ENCODE measurements around the gene ACO1. TPM values are rescaled to one million over a fixed set of nuclear protein-coding genes. Genes with fewer than 3 reads are reported as not detected.

The ACO1 gene
- polyA plus RNA-seq, 3 donors = 2.9 to 12.5 (median 10.5) TPM

- peaks cover 0 to 4% (median 0%) of the 10 kb centered on the region in 7 donors for H3K9me3 Mint-ChIP-seq
- H3K27ac ChIP-seq (ENCODE audit: low read depth in 1 of 2, low read length in 2 of 2) = no peak overlapping the region
- H3K27me3 Mint-ChIP-seq (ENCODE audit: low read depth in 3 of 3) = peaks cover 0 to 2% (median 2%) of the 10 kb centered on the region in 3 donors
- no peak overlapping the region for H3K4me3 Mint-ChIP-seq
- H3K4me1 Mint-ChIP-seq = no peaks in the 10 kb centered on the region
- TF ChIP-seq CTCF (IDR thresholded peaks at IDR 0.05) = no peak
- DNase-seq = no peak
- H3K4me3 ChIP-seq (replicated peaks in 1 of 3; ENCODE audit: low read depth in 2 of 3, low read length in 3 of 3) = no peak overlapping the region
- H4K20me1 ChIP-seq (ENCODE audit: insufficient read depth, low read length) = peaks cover 53% of the 10 kb centered on the region
- WGBS (ENCODE audit: insufficient coverage) = no CpG with 5 or more reads among the region's 1 CpG
- H3K27ac Mint-ChIP-seq = no peak overlapping the region
- H3K4me1 ChIP-seq (ENCODE audit: control insufficient read depth in 1 of 2, insufficient read depth in 2 of 2, low read length in 2 of 2) = no peaks in the 10 kb centered on the region
- H2AFZ ChIP-seq (ENCODE audit: insufficient read depth, low read depth, low read length, poor library complexity, severe bottlenecking) = no peak overlapping the region
- peaks cover 25 to 44% of the 10 kb centered on the region in 2 donors for H3K36me3 ChIP-seq (replicated peaks in 1 of 2; ENCODE audit: control insufficient read depth in 1 of 2, insufficient read depth in 2 of 2, low read length in 2 of 2)
- no peak overlapping the region for H3K9ac ChIP-seq (ENCODE audit: insufficient read depth, low read length, poor library complexity, severe bottlenecking)
- no peak overlapping the region for H3K4me2 ChIP-seq (replicated peaks; ENCODE audit: extremely low read depth, low read length, poor library complexity, severe bottlenecking)
- intact Hi-C loops (cut with micrococcal nuclease) = no loop called here
- no peaks in the 10 kb centered on the region for H3K27me3 ChIP-seq (ENCODE audit: control insufficient read depth in 2 of 2, insufficient read depth in 2 of 2, low read length in 2 of 2)
- no peaks in the 10 kb centered on the region for H3K79me2 ChIP-seq (ENCODE audit: insufficient read depth, low read length)
- H3K9me3 ChIP-seq (replicated peaks in 1 of 2; ENCODE audit: control insufficient read depth in 1 of 2, insufficient read depth in 1 of 2, low read length in 2 of 2) = no peaks in the 10 kb centered on the region
- H3K36me3 Mint-ChIP-seq = peaks cover 35 to 43% of the 10 kb centered on the region in 2 donors
Observed at GRCh38 chr9:32501868-32502267, 117.4 kb downstream of the ACO1 start.

GRCh38 chr9:32502464-32502863 is 118.0 kb downstream of the ACO1 start:
- no peaks in the 10 kb centered on the region for H3K4me1 Mint-ChIP-seq
- Histone ChIP-seq H3K79me2 (ENCODE audit: insufficient read depth, low read length) (no peaks in the 10 kb centered on the region), H3K27ac (ENCODE audit: low read depth in 1 of 2, low read length in 2 of 2) (no peak overlapping the region), H3K9me3 (replicated peaks in 1 of 2; ENCODE audit: control insufficient read depth in 1 of 2, insufficient read depth in 1 of 2, low read length in 2 of 2) (no peaks in the 10 kb centered on the region), H3K36me3 (replicated peaks in 1 of 2; ENCODE audit: control insufficient read depth in 1 of 2, insufficient read depth in 2 of 2, low read length in 2 of 2) (peaks cover 21 to 44% of the 10 kb centered on the region in 2 donors), H2AFZ (ENCODE audit: insufficient read depth, low read depth, low read length, poor library complexity, severe bottlenecking) (no peak overlapping the region), H3K9ac (ENCODE audit: insufficient read depth, low read length, poor library complexity, severe bottlenecking) (no peak overlapping the region), H3K4me1 (ENCODE audit: control insufficient read depth in 1 of 2, insufficient read depth in 2 of 2, low read length in 2 of 2) (no peaks in the 10 kb centered on the region), H3K4me2 (replicated peaks; ENCODE audit: extremely low read depth, low read length, poor library complexity, severe bottlenecking) (no peak overlapping the region), H3K4me3 (replicated peaks in 1 of 3; ENCODE audit: low read depth in 2 of 3, low read length in 3 of 3) (no peak overlapping the region), H3K27me3 (ENCODE audit: control insufficient read depth in 2 of 2, insufficient read depth in 2 of 2, low read length in 2 of 2) (no peaks in the 10 kb centered on the region), H4K20me1 (ENCODE audit: insufficient read depth, low read length) (peaks cover 59% of the 10 kb centered on the region)
- intact Hi-C loops (cut with micrococcal nuclease) = no loop called here
- 100% methylated on average over 1 of the region's 4 CpGs for WGBS (ENCODE audit: insufficient coverage)
- peak overlapping the region in 1 of 7 donors; percentile 46 for H3K27ac Mint-ChIP-seq
- H3K9me3 Mint-ChIP-seq = peaks cover 0 to 4% (median 0%) of the 10 kb centered on the region in 7 donors
- DNase-seq = no peak
- H3K36me3 Mint-ChIP-seq = peaks cover 32 to 41% of the 10 kb centered on the region in 2 donors
- no peak for TF ChIP-seq CTCF (IDR thresholded peaks at IDR 0.05)
- no peak overlapping the region for H3K4me3 Mint-ChIP-seq
- peaks cover 0 to 2% (median 2%) of the 10 kb centered on the region in 3 donors for H3K27me3 Mint-ChIP-seq (ENCODE audit: low read depth in 3 of 3)

Data from CD14-positive monocyte (primary cell).